Choroid plexus epithelial cell (primary cell): ENCODE data around the gene PRSS1.

Experiments
- DNase-seq: peaks from one replicate; pipeline ENCODE4 v3.0.0-alpha.2; 2010; ENCODE audit warnings: low read depth
- H3K4me3 ChIP-seq: 2 replicates; pipeline ENCODE4 v1.5.1; 2011; ENCODE audit warnings: low read depth, mild to moderate bottlenecking, control low read depth, low read length, moderate library complexity
- TF ChIP-seq, protein P1 (sequence below): conservative IDR thresholded peaks from 2 replicates; pipeline ENCODE4 v1.5.1; 2011; ENCODE audit warnings: low read depth, mild to moderate bottlenecking, control low read depth, inconsistent platforms, low read length, moderate library complexity

Gene PRSS1

DNA sequence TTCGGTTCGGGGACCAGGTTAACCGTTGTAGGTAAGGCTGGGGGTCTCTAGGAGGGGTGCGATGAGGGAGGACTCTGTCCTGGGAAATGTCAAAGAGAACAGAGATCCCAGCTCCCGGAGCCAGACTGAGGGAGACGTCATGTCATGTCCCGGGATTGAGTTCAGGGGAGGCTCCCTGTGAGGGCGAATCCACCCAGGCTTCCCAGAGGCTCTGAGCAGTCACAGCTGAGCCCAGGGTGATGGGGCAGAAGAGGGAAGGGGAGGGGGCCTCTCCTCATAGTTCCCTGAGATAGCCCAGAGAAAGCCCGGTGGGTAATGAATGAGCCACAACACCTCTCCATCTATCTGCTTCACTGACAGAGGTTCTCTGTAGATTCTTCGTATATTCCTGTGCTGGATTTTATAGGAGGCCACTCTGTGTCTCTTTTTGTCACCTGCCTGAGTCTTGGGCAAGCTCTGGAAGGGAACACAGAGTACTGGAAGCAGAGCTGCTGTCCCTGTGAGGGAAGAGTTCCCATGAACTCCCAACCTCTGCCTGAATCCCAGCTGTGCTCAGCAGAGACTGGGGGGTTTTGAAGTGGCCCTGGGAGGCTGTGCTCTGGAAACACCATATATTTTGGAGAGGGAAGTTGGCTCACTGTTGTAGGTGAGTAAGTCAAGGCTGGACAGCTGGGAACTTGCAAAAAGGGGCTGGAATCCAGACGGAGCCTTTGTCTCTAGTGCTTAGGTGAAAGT, 37.9 kb downstream of the PRSS1 start:
- TF ChIP-seq, protein P1, sequence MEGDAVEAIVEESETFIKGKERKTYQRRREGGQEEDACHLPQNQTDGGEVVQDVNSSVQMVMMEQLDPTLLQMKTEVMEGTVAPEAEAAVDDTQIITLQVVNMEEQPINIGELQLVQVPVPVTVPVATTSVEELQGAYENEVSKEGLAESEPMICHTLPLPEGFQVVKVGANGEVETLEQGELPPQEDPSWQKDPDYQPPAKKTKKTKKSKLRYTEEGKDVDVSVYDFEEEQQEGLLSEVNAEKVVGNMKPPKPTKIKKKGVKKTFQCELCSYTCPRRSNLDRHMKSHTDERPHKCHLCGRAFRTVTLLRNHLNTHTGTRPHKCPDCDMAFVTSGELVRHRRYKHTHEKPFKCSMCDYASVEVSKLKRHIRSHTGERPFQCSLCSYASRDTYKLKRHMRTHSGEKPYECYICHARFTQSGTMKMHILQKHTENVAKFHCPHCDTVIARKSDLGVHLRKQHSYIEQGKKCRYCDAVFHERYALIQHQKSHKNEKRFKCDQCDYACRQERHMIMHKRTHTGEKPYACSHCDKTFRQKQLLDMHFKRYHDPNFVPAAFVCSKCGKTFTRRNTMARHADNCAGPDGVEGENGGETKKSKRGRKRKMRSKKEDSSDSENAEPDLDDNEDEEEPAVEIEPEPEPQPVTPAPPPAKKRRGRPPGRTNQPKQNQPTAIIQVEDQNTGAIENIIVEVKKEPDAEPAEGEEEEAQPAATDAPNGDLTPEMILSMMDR = no peak
- DNase-seq = no peak
- H3K4me3 ChIP-seq = no peak overlapping the region

DNA sequence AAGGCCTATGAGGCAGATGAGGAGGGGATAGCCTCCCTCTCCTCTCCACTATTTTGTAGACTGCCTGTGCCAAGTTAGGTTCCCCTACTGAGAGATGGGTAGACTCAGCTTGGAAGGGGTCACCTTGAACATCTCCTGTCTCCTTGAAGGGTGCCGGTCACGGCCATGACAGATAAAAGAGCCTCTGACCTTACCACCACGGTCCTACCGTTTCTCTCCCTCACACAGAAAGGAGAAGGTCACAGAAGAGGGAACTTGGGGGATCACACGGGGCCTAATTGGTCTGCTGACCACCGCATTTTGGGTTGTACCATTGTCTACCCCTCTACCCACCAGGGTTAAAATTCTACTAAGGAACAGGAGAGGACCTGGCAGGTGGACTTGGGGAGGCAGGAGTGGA, 38.5 kb downstream of the PRSS1 start:
- TF ChIP-seq, protein P1 = no peak
- DNase-seq = no peak
- H3K4me3 ChIP-seq = no peak overlapping the region

DNA sequence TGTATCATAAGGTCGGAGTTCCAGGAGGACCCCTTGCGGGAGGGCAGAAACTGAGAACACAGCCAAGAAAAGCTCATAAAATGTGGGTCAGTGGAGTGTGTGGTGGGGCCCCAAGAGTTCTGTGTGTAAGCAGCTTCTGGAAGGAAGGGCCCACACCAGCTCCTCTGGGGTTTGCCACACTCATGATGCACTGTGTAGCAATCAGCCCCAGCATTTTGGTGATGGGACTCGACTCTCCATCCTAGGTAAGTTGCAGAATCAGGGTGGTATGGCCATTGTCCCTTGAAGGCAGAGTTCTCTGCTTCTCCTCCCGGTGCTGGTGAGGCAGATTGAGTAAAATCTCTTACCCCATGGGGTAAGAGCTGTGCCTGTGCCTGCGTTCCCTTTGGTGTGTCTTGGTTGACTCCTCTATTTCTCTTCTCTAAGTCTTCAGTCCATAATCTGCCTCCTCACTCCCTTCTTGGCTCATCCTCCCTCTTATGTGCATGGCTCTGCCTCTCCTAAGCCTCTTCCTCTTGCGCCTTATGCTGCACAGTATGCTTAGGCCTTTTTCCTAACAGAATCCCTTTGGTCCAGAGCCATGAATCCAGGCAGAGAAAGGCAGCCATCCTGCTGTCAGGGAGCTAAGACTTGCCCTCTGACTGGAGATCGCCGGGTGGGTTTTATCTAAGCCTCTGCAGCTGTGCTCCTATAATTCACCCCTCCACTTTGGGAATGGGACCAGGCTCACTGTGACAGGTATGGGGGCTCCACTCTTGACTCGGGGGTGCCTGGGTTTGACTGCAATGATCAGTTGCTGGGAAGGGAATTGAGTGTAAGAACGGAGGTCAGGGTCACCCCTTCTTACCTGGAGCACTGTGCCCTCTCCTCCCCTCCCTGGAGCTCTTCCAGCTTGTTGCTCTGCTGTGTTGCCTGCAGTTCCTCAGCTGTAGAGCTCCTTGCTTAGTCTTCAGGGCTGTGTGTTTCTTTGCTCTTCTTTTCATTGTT, 39.3 kb downstream of the PRSS1 start:
- TF ChIP-seq, protein P1 = no peak
- DNase-seq = no peak
- no peak overlapping the region for H3K4me3 ChIP-seq

DNA sequence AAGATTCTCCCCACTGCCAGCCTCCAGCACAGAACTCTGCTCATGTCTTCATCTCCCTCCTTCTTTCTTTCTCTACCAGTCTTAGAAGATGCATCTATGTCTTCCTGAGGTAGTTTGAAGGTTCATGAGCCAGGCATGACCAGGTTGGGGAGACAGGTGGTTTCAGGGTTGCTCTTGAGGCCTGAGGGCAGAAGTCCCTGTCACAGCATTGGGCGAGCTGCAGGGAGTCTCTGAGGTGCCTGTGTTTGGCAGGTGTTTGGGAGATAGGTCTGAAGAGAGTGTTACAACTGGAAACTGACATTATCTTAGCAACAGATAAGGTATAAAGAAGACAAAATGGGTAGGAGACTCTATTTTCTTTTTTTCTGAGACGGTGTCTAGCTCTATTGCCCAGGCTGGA, 40.2 kb downstream of the PRSS1 start:
- DNase-seq = no peak
- H3K4me3 ChIP-seq = no peak overlapping the region
- TF ChIP-seq, protein P1 = no peak

DNA sequence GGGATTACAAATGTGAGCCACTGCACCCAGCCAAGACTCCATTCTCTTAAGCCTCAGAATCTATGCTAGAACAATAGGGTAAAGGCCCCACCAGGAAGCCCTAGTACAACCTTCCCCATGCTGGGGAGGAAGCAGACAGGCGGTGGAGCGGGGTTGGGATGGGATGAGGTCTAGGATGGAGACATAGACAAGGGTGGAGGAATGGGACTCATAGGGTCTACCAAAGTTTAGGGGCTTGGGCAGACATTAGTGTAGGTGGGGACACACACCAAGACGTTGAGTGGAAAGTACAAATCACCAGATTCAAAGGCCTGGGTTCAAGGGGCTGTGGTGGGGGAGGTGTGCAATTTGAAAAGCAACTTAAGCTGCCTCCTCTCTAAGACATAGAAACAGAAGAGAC, 40.8 kb downstream of the PRSS1 start:
- no peak overlapping the region for H3K4me3 ChIP-seq
- TF ChIP-seq, protein P1 = no peak
- no peak for DNase-seq

DNA sequence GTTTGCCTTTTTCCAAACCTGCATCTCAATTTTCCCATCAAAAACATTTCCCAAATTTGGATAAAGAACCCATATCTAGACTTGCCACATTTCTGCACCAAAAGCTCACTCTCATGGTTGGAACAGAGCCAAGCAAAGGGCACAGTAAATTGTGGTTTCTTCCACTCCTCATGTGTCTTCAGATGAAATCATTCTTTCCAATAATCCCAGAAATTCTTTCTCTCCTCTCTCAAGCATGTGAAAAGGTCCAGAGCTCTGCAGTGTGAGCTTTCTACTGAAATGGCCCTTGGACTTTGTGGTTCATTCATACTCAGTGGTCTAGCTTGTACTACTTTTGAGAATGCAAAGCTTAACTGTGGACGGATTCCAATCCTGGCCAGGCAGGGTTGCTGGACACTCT, 41.3 kb downstream of the PRSS1 start:
- H3K4me3 ChIP-seq = no peak overlapping the region
- DNase-seq = no peak
- TF ChIP-seq, protein P1 = no peak

DNA sequence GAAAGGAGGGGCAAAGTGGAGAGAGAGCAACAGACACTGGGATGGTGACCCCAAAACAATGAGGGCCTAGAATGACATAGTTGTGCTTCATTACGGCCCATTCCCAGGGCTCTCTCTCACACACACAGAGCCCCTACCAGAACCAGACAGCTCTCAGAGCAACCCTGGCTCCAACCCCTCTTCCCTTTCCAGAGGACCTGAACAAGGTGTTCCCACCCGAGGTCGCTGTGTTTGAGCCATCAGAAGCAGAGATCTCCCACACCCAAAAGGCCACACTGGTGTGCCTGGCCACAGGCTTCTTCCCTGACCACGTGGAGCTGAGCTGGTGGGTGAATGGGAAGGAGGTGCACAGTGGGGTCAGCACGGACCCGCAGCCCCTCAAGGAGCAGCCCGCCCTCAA, 42.2 kb downstream of the PRSS1 start:
- no peak overlapping the region for H3K4me3 ChIP-seq
- TF ChIP-seq, protein P1 = no peak
- no peak for DNase-seq
